Hematopoietic multipotent progenitor cell treated with erythropoietin and hydrocortisone succinate and interleukin-3 and kit ligand, for 4 days (in vitro differentiated cells): Measurements from ENCODE around the gene GTSF1L.
"Not testable (repeated sequence)": the region's sequence is repeated elsewhere in the genome, so short reads cannot be mapped to it uniquely, and the experiment has no call there.

Experiments used
- DNase-seq: peaks from one replicate; pipeline ENCODE4 v3.0.0-alpha.2; 2015

Gene GTSF1L

GRCh38 chr20:43726811-43727338, at the start of gene GTSF1L:
TSS of gene GTSF1L (minus strand) at chr20:43727002. CDS start at chr20:43726694, 308 bp downstream.
- DNase-seq, result no peak

DNA sequence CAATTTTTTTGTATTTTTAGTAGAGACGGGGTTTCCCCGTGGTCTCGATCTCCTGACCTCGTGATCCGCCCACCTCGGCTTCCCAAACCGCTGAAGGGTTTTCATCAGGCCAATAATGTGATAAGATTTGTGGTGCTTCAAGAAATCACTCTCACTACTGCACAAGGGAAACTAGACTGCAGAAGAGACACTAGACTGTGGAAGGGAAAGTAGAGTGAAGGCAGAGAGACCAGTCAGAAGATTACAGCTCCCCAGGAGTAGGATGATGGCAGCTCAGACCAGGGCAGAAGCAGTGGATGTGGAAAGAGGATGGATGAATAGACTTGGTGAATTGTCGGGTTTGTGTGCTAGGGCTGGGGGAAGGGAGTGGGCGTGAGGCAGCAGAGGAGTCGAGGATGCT, 48.0 kb upstream of the GTSF1L start:
- no peak for DNase-seq

DNA sequence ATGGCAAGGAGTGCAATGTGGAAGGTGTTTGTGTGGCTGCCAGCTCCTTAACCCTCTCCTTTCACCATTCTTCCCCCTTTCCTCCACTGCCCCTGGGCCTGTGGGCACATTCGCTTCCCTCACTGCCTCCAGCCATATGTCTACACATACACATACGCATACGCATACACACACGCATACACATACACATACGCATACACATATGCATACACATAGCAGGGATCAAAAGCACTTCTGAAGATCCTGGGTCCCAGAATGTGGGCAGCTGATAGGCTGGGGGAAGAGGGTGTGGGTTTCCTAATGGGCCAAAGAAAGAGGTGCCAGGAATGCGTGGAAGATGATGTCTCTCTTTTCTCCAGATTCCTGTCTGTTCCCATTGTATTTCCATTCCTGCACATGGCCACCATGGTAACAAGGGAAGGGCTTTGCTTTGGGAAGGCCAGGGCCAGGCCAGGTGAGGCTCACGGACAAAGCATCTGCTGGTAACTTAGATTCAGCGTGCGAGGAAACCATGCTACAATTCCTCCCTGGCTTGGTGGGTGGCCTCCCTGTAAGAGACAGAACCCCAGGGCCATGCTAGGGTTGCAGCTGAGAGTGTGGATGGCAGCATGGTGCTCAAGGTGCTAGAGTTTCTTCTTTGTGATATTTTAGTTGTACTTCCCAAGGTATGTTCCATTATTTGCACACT, 44.8 kb upstream of the GTSF1L start:
- DNase-seq, result no peak

- DNase-seq, result no peak
Measured at GRCh38 chr20:43770342-43770741, 43.5 kb upstream of the GTSF1L start.

DNA sequence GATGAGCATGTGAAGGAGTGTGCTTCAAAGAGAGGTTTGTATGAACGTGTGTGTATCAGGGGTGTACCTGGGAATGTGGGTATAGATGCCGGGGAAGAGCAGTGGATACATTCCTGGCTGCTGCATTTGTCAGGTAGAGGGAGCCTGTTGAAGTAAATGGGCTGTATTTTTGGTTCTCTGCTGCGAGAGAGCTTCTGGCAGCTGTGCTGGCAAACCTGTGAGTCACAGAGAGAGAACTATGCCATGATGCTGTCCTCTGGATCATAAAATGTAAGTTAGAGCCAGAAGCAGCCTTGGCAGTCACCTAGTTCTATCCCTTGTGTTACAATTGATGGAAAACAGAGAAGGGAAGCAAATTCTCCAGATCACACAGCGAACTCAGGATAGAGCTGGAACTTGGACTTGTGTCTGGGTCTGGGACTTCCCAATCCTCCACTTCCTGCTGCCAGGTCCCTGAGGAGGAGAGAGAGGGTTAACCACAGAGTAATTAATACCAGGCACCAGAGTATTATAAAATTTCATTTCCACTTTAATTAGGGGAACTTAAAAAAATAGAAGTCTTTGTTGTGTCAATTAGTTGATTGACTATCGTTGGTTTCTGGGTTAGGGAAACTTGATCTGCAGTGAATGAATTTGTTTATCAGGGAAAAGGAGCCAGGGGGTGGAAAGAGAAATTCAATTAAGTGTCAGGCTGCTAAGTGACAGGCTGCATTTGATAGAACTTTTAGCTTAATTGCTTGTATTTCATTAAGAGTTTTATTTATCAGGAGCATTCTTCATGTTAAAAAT, 41.1 kb upstream of the GTSF1L start:
- DNase-seq, result no peak

- no peak for DNase-seq
Measured at GRCh38 chr20:43766917-43767316, 40.1 kb upstream of the GTSF1L start.

- DNase-seq, result no peak
Measured at GRCh38 chr20:43766385-43766784, 39.6 kb upstream of the GTSF1L start.

DNA sequence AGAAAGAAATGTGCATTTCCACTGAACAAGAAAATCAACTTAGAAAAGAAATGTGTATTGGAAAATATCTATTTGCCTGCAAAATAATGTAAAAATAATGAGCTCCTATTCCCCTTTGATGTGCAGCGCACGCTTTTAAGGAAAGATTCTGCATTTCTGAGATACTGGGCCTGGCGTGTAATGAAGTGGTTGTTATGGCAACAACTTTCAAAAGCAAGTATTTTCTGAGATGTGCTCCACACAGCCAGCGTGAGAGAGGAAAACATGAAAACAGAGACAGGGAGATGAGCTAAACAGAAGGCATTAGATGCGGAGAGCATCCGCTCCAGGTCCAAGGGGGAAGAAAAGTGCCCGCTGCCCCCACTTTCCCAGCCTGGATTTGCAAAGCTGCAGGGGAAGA, 39.1 kb upstream of the GTSF1L start:
- DNase-seq, result no peak

GRCh38 chr20:43762911-43763310, 36.1 kb upstream of the GTSF1L start:
- no peak for DNase-seq

GRCh38 chr20:43761386-43762340, 34.9 kb upstream of the GTSF1L start:
- no peak for DNase-seq

- not testable (repeated sequence) for DNase-seq
Measured at GRCh38 chr20:43757888-43758287, 31.1 kb upstream of the GTSF1L start.

- DNase-seq, result no peak
Measured at GRCh38 chr20:43755851-43756250, 29.0 kb upstream of the GTSF1L start.

GRCh38 chr20:43755390-43755789, 28.6 kb upstream of the GTSF1L start:
- no peak for DNase-seq

GRCh38 chr20:43752561-43753301, 25.9 kb upstream of the GTSF1L start:
- DNase-seq, result peak; percentile 82

DNA sequence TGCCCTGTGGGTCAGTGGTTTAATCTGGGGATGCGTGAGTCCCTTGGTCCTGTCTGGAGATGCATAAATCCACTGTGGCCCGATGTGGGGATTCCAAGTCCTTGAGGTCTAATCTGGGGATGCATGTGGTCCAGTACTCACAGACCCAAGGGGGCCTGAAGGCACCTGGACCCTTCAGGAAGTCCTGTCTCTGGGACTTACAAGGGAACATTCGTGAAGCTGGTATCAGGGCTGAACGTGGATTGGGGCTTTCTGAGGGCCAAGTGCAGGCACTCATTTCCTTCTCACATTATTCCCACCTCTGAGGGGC, 25.2 kb upstream of the GTSF1L start:
- DNase-seq, result no peak

DNA sequence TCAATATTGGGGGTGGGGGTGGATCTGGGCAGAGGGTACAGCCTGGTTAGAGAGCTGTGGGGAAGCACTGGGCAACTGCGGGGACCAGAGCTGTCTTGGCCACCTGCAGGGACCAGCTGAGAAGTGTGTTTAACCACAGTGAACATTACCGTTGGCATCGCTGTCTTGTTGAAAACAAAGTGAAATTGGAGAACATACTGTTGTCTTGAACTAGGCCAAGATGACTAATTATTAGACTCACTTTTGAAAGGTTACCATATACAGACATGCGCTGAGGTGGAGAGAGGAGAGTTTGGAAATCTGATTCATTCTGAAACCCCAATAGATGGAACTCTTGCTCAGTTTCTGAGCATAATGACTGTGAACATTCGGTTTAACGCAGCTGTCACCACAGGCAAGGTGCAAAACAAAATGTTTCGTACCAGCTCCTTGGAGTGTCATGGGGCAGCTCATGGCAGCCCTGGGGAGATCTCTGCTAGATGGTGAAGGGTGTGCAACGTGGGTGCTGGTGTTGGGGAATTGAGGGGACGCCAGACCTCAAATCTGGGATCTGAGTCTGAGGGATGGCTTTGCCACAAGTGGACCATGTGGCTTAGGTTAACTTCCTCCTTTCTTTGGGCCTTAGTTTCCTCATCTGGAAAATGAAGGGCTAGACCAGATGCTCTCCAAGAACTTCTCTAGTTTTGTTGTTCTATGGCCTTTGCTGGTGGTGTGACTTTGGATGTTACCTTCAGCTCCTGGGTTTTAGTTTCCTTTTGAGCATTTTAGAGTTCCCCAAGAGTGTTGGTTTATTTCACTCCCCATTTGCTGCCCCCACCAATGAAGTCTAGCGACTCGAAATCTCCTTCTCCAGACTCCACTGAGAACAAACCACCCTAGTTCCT, 24.6 kb upstream of the GTSF1L start:
- DNase-seq, result peak; percentile 51

GRCh38 chr20:43750774-43751166, 24.0 kb upstream of the GTSF1L start:
- DNase-seq, result no peak

GRCh38 chr20:43749734-43750294, 23.0 kb upstream of the GTSF1L start:
- DNase-seq, result peak; percentile 73

DNA sequence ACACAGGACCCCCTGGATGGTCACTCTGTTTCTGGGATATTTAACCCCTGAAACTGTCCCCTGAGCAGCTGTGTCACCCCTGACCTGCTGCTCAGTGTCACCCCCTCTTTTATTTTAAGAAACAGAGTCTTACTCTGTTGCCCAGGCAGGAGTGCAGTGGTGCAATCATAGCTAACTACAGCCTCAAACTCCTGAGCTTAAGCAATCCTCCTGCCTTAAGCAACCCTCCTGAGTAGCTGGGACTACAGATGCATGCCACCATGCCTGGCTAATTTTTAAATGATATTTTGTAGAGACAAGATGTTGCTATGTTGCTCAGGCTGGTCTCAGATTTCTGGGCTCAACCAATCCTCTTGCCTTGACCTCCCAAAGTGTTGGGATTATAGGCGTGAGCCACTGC, 21.5 kb upstream of the GTSF1L start:
- peak; percentile 58 for DNase-seq

GRCh38 chr20:43746344-43747137, 19.7 kb upstream of the GTSF1L start:
- DNase-seq, result peak; percentile 50
